NT2/D1 (cell line): ENCODE measurements around the gene AKR1B15.

ENCODE experiments used
- YY1 ChIP-seq: IDR thresholded peaks from 2 replicates; pipeline ENCODE4 v1.6.1; 2011; ENCODE audit not compliant: insufficient read length, insufficient read depth
- ZNF274 ChIP-seq: IDR thresholded peaks from 2 replicates; pipeline ENCODE4 v1.6.1; 2011; ENCODE audit warnings: mild to moderate bottlenecking, low read depth, low read length

- TF ChIP-seq YY1 (no peak), ZNF274 (no peak)
Observed at GRCh38 chr7:134548877-134549276, at the start of gene AKR1B15.
